Loucy (cell line): ENCODE data around the gene RABL6.

Experiments used
- H2AFZ ChIP-seq: fragments of 200-600 bp; sonication (generic); 2 replicates; pipeline ENCODE4 v1.6.0; 2016; ENCODE audit warnings: antibody characterized with exemption, mild to moderate bottlenecking, low read length, moderate library complexity
- H3F3A ChIP-seq: fragments of 200-600 bp; 2 replicates; pipeline ENCODE4 v1.6.0; 2016; ENCODE audit warnings: antibody characterized with exemption, low read depth, mild to moderate bottlenecking
- H3K27me3 ChIP-seq: fragments of 200-600 bp; sonication (generic); 2 replicates; pipeline ENCODE4 v1.6.1; 2014; ENCODE audit warnings: low read length, mild to moderate bottlenecking; ENCODE audit not compliant: insufficient read depth, poor library complexity, severe bottlenecking
- H3K36me3 ChIP-seq: fragments of 200-600 bp; sonication (generic); 2 replicates; pipeline ENCODE4 v1.6.1; 2016; ENCODE audit warnings: low read length; ENCODE audit not compliant: insufficient read depth
- H3K4me1 ChIP-seq: fragments of 200-600 bp; sonication (generic); 2 replicates; pipeline ENCODE4 v1.5.1; 2014; ENCODE audit warnings: low read length, mild to moderate bottlenecking; ENCODE audit not compliant: insufficient read depth, poor library complexity, severe bottlenecking
- H3K4me2 ChIP-seq: fragments of 200-600 bp; sonication (generic); 2 replicates; pipeline ENCODE4 v1.6.0; 2014; ENCODE audit warnings: antibody characterized with exemption, low read length, low read depth, mild to moderate bottlenecking; ENCODE audit not compliant: poor library complexity, severe bottlenecking
- H3K4me3 ChIP-seq: fragments of 200-600 bp; sonication (generic); 2 replicates; pipeline ENCODE4 v1.5.1; 2014; ENCODE audit warnings: low read length, mild to moderate bottlenecking, mixed read lengths; ENCODE audit not compliant: poor library complexity, severe bottlenecking
- H3K79me2 ChIP-seq: fragments of 200-600 bp; sonication (generic); 2 replicates; pipeline ENCODE4 v1.6.1; 2014; ENCODE audit warnings: low read length; ENCODE audit not compliant: insufficient read depth
- H3K9ac ChIP-seq: fragments of 200-600 bp; sonication (generic); 2 replicates; pipeline ENCODE4 v1.6.0; 2014; ENCODE audit warnings: mild to moderate bottlenecking, low read depth, low read length, moderate library complexity; ENCODE audit not compliant: poor library complexity, severe bottlenecking
- H3K9me2 ChIP-seq: fragments of 200-600 bp; sonication (generic); replicated peaks from 2 replicates; pipeline ENCODE4 v1.6.1; 2016; ENCODE audit warnings: low read depth, low read length, mixed read lengths
- H3K9me3 ChIP-seq: fragments of 200-600 bp; sonication (generic); 2 replicates; pipeline ENCODE4 v1.6.1; 2014; ENCODE audit warnings: mild to moderate bottlenecking, antibody characterized with exemption, low read length, low read depth; ENCODE audit not compliant: insufficient read depth
- H4K20me1 ChIP-seq: fragments of 200-600 bp; sonication (generic); 2 replicates; pipeline ENCODE4 v1.6.0; 2014; ENCODE audit warnings: antibody characterized with exemption, low read length, mild to moderate bottlenecking; ENCODE audit not compliant: insufficient read depth, poor library complexity, severe bottlenecking
- EZH2phosphoT487 ChIP-seq: fragments of 200-600 bp; IDR thresholded peaks from 2 replicates; pipeline ENCODE4 v1.6.1; 2018; ENCODE audit warnings: antibody characterized with exemption, mild to moderate bottlenecking, moderate library complexity, borderline replicate concordance
- TF ChIP-seq, protein P1 (sequence below): fragments of 200-600 bp; sonication (generic); conservative IDR thresholded peaks from 2 replicates; pipeline ENCODE4 v1.5.1; 2014; ENCODE audit warnings: mild to moderate bottlenecking, antibody characterized with exemption, low read length

Gene RABL6

DNA sequence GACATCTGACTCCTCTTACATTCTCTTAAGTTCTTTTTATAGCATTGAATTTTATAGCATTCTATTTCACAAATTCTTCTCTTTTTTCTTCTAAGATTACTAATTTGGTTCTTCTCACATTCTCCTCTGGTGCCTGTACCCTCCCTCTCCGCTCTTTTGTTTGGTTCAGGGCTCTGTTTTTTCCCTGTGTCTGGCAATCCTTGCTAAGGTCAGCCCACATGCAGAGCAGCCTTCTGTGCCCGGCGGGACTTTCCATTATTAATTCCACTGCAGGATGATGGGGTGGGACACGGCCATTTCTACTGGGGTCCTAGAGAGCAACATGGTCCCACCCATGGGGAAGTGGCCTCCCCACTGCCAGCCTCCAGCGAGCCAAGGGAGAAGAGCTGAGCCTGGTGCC, 68.7 kb downstream of the RABL6 start:
- Histone ChIP-seq H3K4me3 (no peak overlapping the region), H3K4me1 (no peaks in the 10 kb centered on the region), H4K20me1 (no peaks in the 10 kb centered on the region), H3K9ac (no peak overlapping the region), H3F3A (no peaks in the 10 kb centered on the region), H2AFZ (no peak overlapping the region), H3K9me3 (peaks cover 6% of the 10 kb centered on the region; the same call in 1 of the 2 replicates), H3K4me2 (no peak overlapping the region), H3K79me2 (no peaks in the 10 kb centered on the region), H3K27me3 (no peaks in the 10 kb centered on the region), H3K9me2 (no peaks in the 10 kb centered on the region), H3K36me3 (no peaks in the 10 kb centered on the region)
- TF ChIP-seq, protein P1, sequence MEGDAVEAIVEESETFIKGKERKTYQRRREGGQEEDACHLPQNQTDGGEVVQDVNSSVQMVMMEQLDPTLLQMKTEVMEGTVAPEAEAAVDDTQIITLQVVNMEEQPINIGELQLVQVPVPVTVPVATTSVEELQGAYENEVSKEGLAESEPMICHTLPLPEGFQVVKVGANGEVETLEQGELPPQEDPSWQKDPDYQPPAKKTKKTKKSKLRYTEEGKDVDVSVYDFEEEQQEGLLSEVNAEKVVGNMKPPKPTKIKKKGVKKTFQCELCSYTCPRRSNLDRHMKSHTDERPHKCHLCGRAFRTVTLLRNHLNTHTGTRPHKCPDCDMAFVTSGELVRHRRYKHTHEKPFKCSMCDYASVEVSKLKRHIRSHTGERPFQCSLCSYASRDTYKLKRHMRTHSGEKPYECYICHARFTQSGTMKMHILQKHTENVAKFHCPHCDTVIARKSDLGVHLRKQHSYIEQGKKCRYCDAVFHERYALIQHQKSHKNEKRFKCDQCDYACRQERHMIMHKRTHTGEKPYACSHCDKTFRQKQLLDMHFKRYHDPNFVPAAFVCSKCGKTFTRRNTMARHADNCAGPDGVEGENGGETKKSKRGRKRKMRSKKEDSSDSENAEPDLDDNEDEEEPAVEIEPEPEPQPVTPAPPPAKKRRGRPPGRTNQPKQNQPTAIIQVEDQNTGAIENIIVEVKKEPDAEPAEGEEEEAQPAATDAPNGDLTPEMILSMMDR: no peak
- no peak for TF ChIP-seq EZH2phosphoT487

DNA sequence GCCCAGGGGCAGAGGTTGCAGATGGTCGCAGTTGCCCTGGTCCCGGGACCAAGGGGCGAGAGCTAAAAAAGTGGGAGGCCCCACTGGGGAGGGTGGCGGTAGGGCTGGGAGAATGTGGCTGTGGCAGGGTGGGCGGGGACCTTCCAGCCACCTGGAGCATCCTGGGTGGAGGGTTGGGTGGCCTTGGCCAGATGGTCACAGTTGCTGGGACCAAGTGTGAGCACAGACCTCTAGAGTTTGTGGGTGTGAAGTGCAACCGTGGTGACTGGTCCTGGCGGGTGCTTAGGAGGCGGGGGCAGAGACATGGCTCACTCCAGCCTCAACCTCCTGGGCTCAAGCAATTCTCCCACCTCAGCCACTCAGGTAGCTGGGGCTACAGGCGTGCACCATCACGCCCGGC, 72.9 kb downstream of the RABL6 start:
- no peaks in the 10 kb centered on the region for H3K27me3 ChIP-seq
- H2AFZ ChIP-seq: no peak overlapping the region
- H3F3A ChIP-seq: no peaks in the 10 kb centered on the region
- peaks cover 6% of the 10 kb centered on the region; the same call in 1 of the 2 replicates for H3K79me2 ChIP-seq
- peaks cover 16% of the 10 kb centered on the region for H3K4me1 ChIP-seq
- no peak overlapping the region for H3K4me2 ChIP-seq
- no peaks in the 10 kb centered on the region for H3K9me2 ChIP-seq
- no peak overlapping the region for H3K4me3 ChIP-seq
- H3K9ac ChIP-seq: no peak overlapping the region
- H3K9me3 ChIP-seq: no peaks in the 10 kb centered on the region
- TF ChIP-seq, protein P1: no peak
- TF ChIP-seq EZH2phosphoT487: no peak
- no peaks in the 10 kb centered on the region for H3K36me3 ChIP-seq
- H4K20me1 ChIP-seq: no peaks in the 10 kb centered on the region

DNA sequence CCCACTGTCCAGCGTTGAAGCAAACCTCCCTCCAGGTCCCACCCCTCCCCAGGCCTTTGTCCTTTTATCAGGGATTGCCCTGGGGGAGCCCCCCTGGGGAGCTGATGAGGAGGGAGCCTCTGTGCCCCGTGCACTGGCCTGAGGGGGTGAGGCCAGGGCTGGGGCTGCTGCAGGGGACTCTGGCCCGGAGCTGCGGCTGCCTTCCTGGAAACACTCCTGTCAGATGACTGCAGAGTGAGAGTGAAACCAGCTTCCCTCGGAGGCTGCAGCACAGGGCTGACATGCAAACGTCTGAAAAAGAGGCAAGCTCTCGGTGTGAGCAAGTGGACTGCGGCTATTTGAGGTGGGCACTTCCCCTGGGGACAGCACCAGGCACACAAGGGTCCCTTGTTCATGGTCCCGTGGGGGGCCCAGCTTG, 74.0 kb downstream of the RABL6 start:
- H3K9me2 ChIP-seq: no peaks in the 10 kb centered on the region
- H3K36me3 ChIP-seq: no peaks in the 10 kb centered on the region
- H3K79me2 ChIP-seq: peaks cover 10% of the 10 kb centered on the region; the same call in 1 of the 2 replicates
- no peak overlapping the region for H3K4me3 ChIP-seq
- no peaks in the 10 kb centered on the region for H3F3A ChIP-seq
- H3K4me2 ChIP-seq: no peak overlapping the region
- H3K27me3 ChIP-seq: no peaks in the 10 kb centered on the region
- no peak for TF ChIP-seq EZH2phosphoT487
- TF ChIP-seq, protein P1: no peak
- H3K9me3 ChIP-seq: no peaks in the 10 kb centered on the region
- peaks cover 19% of the 10 kb centered on the region for H3K4me1 ChIP-seq
- H4K20me1 ChIP-seq: peaks cover under 1% of the 10 kb centered on the region
- H2AFZ ChIP-seq: no peak overlapping the region
- no peak overlapping the region for H3K9ac ChIP-seq
